H1 (cell line): ENCODE measurements around the gene MAGI3. TPM values are rescaled to one million over a fixed set of nuclear protein-coding genes. Genes with fewer than 3 reads are reported as not detected.

Experiments
- CTCF ChIA-PET: fragments of 300-600 bp; sonication (Branson Sonifier 250); formaldehyde crosslinking; loops from one replicate; lab custom pipeline; 2021; ENCODE audit not compliant: partially characterized antibody; lab: Charles Lee
- POLR2A ChIA-PET: fragments of 300-600 bp; sonication (Branson Sonifier 250); formaldehyde crosslinking; loops from one replicate; lab custom pipeline; 2021; ENCODE audit warnings: inconsistent platforms; ENCODE audit not compliant: partially characterized antibody; lab: Charles Lee
- DNase-seq, 2 experiments: peaks; one replicate each; pipeline versions ENCODE4 v3.0.0 to v3.0.0-alpha.2; 2010 to 2022; ENCODE audit warnings: low spot score in 2 of 2, low read depth in 1 of 2, mixed read lengths in 1 of 2
- FAIRE-seq: peaks from 2 replicates; lab custom pipeline; 2011; peaks lifted over from hg19 to GRCh38; lab: Jason Lieb, UNC
- H2AFZ ChIP-seq: 2 replicates; pipeline ENCODE4 v1.8.1; 2012; ENCODE audit warnings: low read length, inconsistent platforms
- H2AK5ac ChIP-seq: 2 replicates; pipeline ENCODE4 v1.6.1; 2013; ENCODE audit warnings: low read depth, low read length
- H2BK120ac ChIP-seq: replicated peaks from 2 replicates; pipeline ENCODE3; 2013; ENCODE audit warnings: low read depth, low read length, inconsistent platforms
- H2BK12ac ChIP-seq: 2 replicates; pipeline ENCODE4 v1.6.1; 2013; ENCODE audit warnings: low read depth, low read length
- H2BK15ac ChIP-seq: 2 replicates; pipeline ENCODE4 v1.6.1; 2013; ENCODE audit warnings: low read length
- H2BK20ac ChIP-seq: 2 replicates; pipeline ENCODE4 v1.6.1; 2013; ENCODE audit warnings: low read length
- H2BK5ac ChIP-seq: 2 replicates; pipeline ENCODE4 v1.6.1; 2013; ENCODE audit warnings: low read depth, low read length
- H3K14ac ChIP-seq: 2 replicates; pipeline ENCODE4 v1.6.1; 2013; ENCODE audit warnings: inconsistent platforms; ENCODE audit not compliant: insufficient read length
- H3K18ac ChIP-seq: 2 replicates; pipeline ENCODE4 v1.6.1; 2013; ENCODE audit warnings: low read length; ENCODE audit errors: extremely low read depth
- H3K23ac ChIP-seq: 2 replicates; pipeline ENCODE4 v1.6.1; 2013; ENCODE audit warnings: inconsistent platforms; ENCODE audit not compliant: insufficient read length
- H3K23me2 ChIP-seq: 2 replicates; pipeline ENCODE4 v1.6.1; 2013; ENCODE audit warnings: low read depth, low read length
- H3K27ac ChIP-seq: 2 replicates; pipeline ENCODE4 v1.6.1; 2011; ENCODE audit warnings: low read depth, low read length, inconsistent platforms
- H3K27me3 ChIP-seq, 4 experiments: replicated peaks in 1 of 4; 1 replicate in 1 of 4; 2 replicates in 3 of 4; pipeline versions ENCODE4 v1.6.1 to v1.8.1; 2011 to 2013; ENCODE audit warnings: low read length in 3 of 4, mild to moderate bottlenecking in 3 of 4, inconsistent platforms in 2 of 4, mixed read lengths in 2 of 4, moderate library complexity in 1 of 4; ENCODE audit not compliant: control insufficient read depth in 3 of 4, insufficient read depth in 3 of 4; ENCODE audit errors: extremely low read depth in 1 of 4
- H3K36me3 ChIP-seq, 4 experiments: 2 replicates each; pipeline versions ENCODE4 v1.6.1 to v1.8.1; 2011 to 2013; ENCODE audit warnings: mild to moderate bottlenecking in 4 of 4, low read length in 3 of 4, moderate library complexity in 2 of 4, control low read depth in 1 of 4, inconsistent platforms in 1 of 4; ENCODE audit not compliant: insufficient read depth in 4 of 4, control insufficient read depth in 2 of 4
- H3K4ac ChIP-seq: replicated peaks from 2 replicates; pipeline ENCODE3; 2013; ENCODE audit warnings: low read length, low read depth, mixed read lengths, inconsistent platforms; ENCODE audit not compliant: insufficient read length
- H3K4me1 ChIP-seq, 4 experiments: replicated peaks in 1 of 4; 1 replicate in 1 of 4; 2 replicates in 3 of 4; pipeline versions ENCODE4 v1.6.1 to v1.8.1; 2011 to 2013; ENCODE audit warnings: low read length in 3 of 4, inconsistent platforms in 2 of 4, mixed read lengths in 1 of 4; ENCODE audit not compliant: insufficient read depth in 4 of 4, control insufficient read depth in 3 of 4
- H3K4me2 ChIP-seq, 2 experiments: 2 replicates each; pipeline versions ENCODE4 v1.6.1 to v1.8.1; 2011 to 2013; ENCODE audit warnings: low read depth in 2 of 2, low read length in 2 of 2, control low read depth in 1 of 2, inconsistent platforms in 1 of 2, mild to moderate bottlenecking in 1 of 2; ENCODE audit not compliant: insufficient read depth in 1 of 2
- H3K4me3 ChIP-seq, 4 experiments: fragments of 200-600, 300-600 bp in 1 of 4; sonication (generic), shearing (Covaris generic), sonication (Bioruptor Twin) in 1 of 4; 2 replicates each; pipeline versions ENCODE4 v1.5.1 to v1.8.1; 2011 to 2016; ENCODE audit warnings: low read length in 4 of 4, low read depth in 3 of 4, control low read depth in 2 of 4, inconsistent platforms in 2 of 4, mild to moderate bottlenecking in 2 of 4, mixed read lengths in 1 of 4, moderate library complexity in 1 of 4; ENCODE audit not compliant: insufficient read depth in 2 of 4; ENCODE audit errors: extremely low read depth in 1 of 4
- H3K56ac ChIP-seq: replicated peaks from 2 replicates; pipeline ENCODE3; 2013; ENCODE audit warnings: low read depth, mild to moderate bottlenecking, mixed read lengths, low read length, inconsistent platforms; ENCODE audit not compliant: insufficient read length
- H3K79me1 ChIP-seq: 2 replicates; pipeline ENCODE4 v1.6.1; 2013; ENCODE audit warnings: low read depth, low read length, control low read depth
- H3K79me2 ChIP-seq, 2 experiments: 2 replicates each; pipeline versions ENCODE4 v1.6.1 to v1.8.1; 2012 to 2013; ENCODE audit warnings: low read length in 2 of 2, mild to moderate bottlenecking in 2 of 2, inconsistent platforms in 1 of 2; ENCODE audit not compliant: insufficient read depth in 2 of 2, control insufficient read depth in 1 of 2
- H3K9ac ChIP-seq, 4 experiments: replicated peaks in 1 of 4; 1 replicate in 1 of 4; 2 replicates in 3 of 4; pipeline versions ENCODE4 v1.6.1 to v1.8.1; 2011 to 2013; ENCODE audit warnings: low read depth in 3 of 4, low read length in 3 of 4, control low read depth in 2 of 4, mild to moderate bottlenecking in 2 of 4, moderate library complexity in 2 of 4, inconsistent platforms in 1 of 4; ENCODE audit errors: extremely low read depth in 1 of 4
- H3K9me3 ChIP-seq, 2 experiments: 2 replicates each; pipeline versions ENCODE4 v1.6.1 to v1.8.1; 2012 to 2013; ENCODE audit warnings: mild to moderate bottlenecking in 2 of 2, moderate library complexity in 2 of 2, control low read depth in 1 of 2, inconsistent platforms in 1 of 2, low read depth in 1 of 2, low read length in 1 of 2, mixed read lengths in 1 of 2; ENCODE audit not compliant: insufficient read depth in 2 of 2
- H4K20me1 ChIP-seq, 2 experiments: replicated peaks in 1 of 2; 2 replicates each; pipeline versions ENCODE3 to v1.8.1; 2011 to 2013; ENCODE audit warnings: inconsistent platforms in 2 of 2, low read length in 2 of 2, mild to moderate bottlenecking in 1 of 2; ENCODE audit not compliant: insufficient read depth in 2 of 2, control insufficient read depth in 1 of 2
- H4K5ac ChIP-seq: 2 replicates; pipeline ENCODE4 v1.6.1; 2013; ENCODE audit warnings: low read length, low read depth, mixed read lengths, inconsistent platforms; ENCODE audit not compliant: insufficient read length
- H4K8ac ChIP-seq: 2 replicates; pipeline ENCODE4 v1.8.0; 2013; ENCODE audit warnings: mild to moderate bottlenecking, moderate library complexity, low read length, inconsistent platforms; ENCODE audit not compliant: insufficient read depth; ENCODE audit errors: extremely low read depth
- H4K91ac ChIP-seq: replicated peaks from 2 replicates; pipeline ENCODE3; 2013; ENCODE audit warnings: low read length, mixed read lengths, inconsistent platforms; ENCODE audit not compliant: insufficient read length
- ASH2L ChIP-seq: fragments of 200-600, 300-600 bp; sonication (generic); IDR thresholded peaks from one replicate; pipeline ENCODE4 v1.7.1; 2017; ENCODE audit warnings: low read length
- BACH1 ChIP-seq: IDR thresholded peaks from 2 replicates; pipeline ENCODE4 v1.6.1; 2012; ENCODE audit warnings: low read length, improper control_type of control experiment
- JUN ChIP-seq: IDR thresholded peaks from 2 replicates; pipeline ENCODE4 v1.6.1; 2011; ENCODE audit warnings: low read depth, mild to moderate bottlenecking, improper control_type of control experiment, low read length
- JUND ChIP-seq: IDR thresholded peaks from 2 replicates; pipeline ENCODE4 v1.6.1; 2011; ENCODE audit warnings: mild to moderate bottlenecking, improper control_type of control experiment, low read length
- POLR2A ChIP-seq, 2 experiments: IDR thresholded peaks; 1 replicate in 1 of 2; 2 replicates in 1 of 2; pipeline ENCODE4 v1.6.1; 2011; ENCODE audit warnings: low read depth in 2 of 2, low read length in 2 of 2, mild to moderate bottlenecking in 2 of 2; ENCODE audit errors: control extremely low read depth in 1 of 2
- RAD21 ChIP-seq, 2 experiments: IDR thresholded peaks in 1 of 2; conservative IDR thresholded peaks in 1 of 2; 2 replicates each; pipeline ENCODE4 v1.6.1; 2011; ENCODE audit warnings: low read depth in 2 of 2, low read length in 2 of 2, improper control_type of control experiment in 1 of 2, inconsistent platforms in 1 of 2, mild to moderate bottlenecking in 1 of 2, moderate library complexity in 1 of 2
- RNF2 ChIP-seq: fragments of 200-900, 300-1000 bp; sonication (generic); IDR thresholded peaks from 2 replicates; pipeline ENCODE4 v1.7.1; 2016; ENCODE audit warnings: borderline replicate concordance, low read depth, mild to moderate bottlenecking, antibody characterized with exemption, low read length; ENCODE audit not compliant: poor library complexity, severe bottlenecking; ENCODE audit errors: missing control alignments
- SIN3A ChIP-seq, 2 experiments: IDR thresholded peaks in 1 of 2; conservative IDR thresholded peaks in 1 of 2; 2 replicates each; pipeline ENCODE4 v1.6.1; 2011 to 2012; ENCODE audit warnings: low read length in 2 of 2, improper control_type of control experiment in 1 of 2, low read depth in 1 of 2, mild to moderate bottlenecking in 1 of 2
- SIX5 ChIP-seq: IDR thresholded peaks from 2 replicates; pipeline ENCODE4 v1.6.1; 2011; ENCODE audit warnings: mild to moderate bottlenecking, low read depth, low read length
- SP1 ChIP-seq: IDR thresholded peaks from 2 replicates; pipeline ENCODE4 v1.6.1; 2011; ENCODE audit warnings: low read depth, low read length
- SP4 ChIP-seq: IDR thresholded peaks from 2 replicates; pipeline ENCODE4 v1.6.1; 2012; ENCODE audit warnings: low read length, inconsistent platforms
- TCF12 ChIP-seq: IDR thresholded peaks from 2 replicates; pipeline ENCODE4 v1.6.1; 2011; ENCODE audit warnings: low read depth, mild to moderate bottlenecking, low read length
- YY1 ChIP-seq: IDR thresholded peaks from 2 replicates; pipeline ENCODE4 v1.6.1; 2011; ENCODE audit warnings: low read depth, mild to moderate bottlenecking, low read length
- WGBS, 2 experiments: shearing (Covaris generic) in 1 of 2; methylation state at CpG; one replicate each; pipeline versions ENCODE4 v1.1.6 to v1.1.7; 2013 to 2015; ENCODE audit warnings: low lambda C conversion rate in 2 of 2, mixed read lengths in 2 of 2, inconsistent platforms in 1 of 2, low coverage in 1 of 2, missing lambda C conversion rate in 1 of 2; ENCODE audit not compliant: insufficient replicate concordance in 2 of 2, insufficient coverage in 1 of 2, insufficient read length in 1 of 2; ENCODE audit errors: extremely low coverage in 1 of 2, missing lambda C conversion rate in 1 of 2; 5-methylcytosine and 5-hydroxymethylcytosine counted together
- polyA plus RNA-seq, 7 experiments: library from polyadenylated mRNA; depleted of rRNA in 3 of 7; stranded (reverse) in 5 of 7; unstranded in 2 of 7; fragments of >200 nt in 5 of 7; fragments of 200-250 nt in 2 of 7; gene quantifications; 1 replicate in 5 of 7; 2 replicates in 1 of 7; 4 replicates in 1 of 7; pipeline versions ENCODE4 v1.2.1 to v1.2.3, GENCODE V29; 2011 to 2013; ENCODE audit warnings: missing spikeins in 2 of 7, mixed read lengths in 2 of 7
- total RNA-seq: library from RNA; stranded (reverse); fragmentation: NEBNext Ultra II Directional; extraction: Animal tissue kit (Norgen Biotek cat#: 25700); gene quantifications from 2 replicates; pipeline ENCODE4 v1.2.1, GENCODE V29; 2021

MAGI3 gene
- total and polyA plus RNA-seq, 2 of the 8 experiments (the other 6 are each of a cell fraction or from before 2014, with no cell fraction given) = 2.3 to 7.8 TPM

DNA sequence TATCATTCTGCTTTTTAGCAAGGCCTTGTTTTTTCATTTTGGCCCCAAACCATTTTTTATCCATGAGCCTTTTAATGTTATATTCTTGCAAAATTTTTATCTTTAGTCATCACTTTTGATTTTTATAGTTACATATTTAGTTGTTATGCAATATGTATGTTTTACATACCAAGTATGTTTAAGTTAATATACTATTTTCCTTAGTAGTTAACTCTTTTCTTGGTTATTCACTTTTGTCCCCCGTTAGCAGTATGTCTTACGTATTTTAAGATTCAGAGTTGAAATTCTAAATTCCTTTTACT is 44.5 kb downstream of the MAGI3 start:
- no peak overlapping the region for H2BK20ac ChIP-seq
- no peak for DNase-seq
- no peak overlapping the region for H2AK5ac ChIP-seq
- TF ChIP-seq JUND = no peak
- TF ChIP-seq BACH1 = no peak
- no peak for TF ChIP-seq YY1
- no peak for TF ChIP-seq SIX5
- TF ChIP-seq ASH2L = no peak
- TF ChIP-seq SIN3A (conservative IDR thresholded peaks at IDR 0.05 in 1 of 2, IDR thresholded peaks at IDR 0.05 in 1 of 2; ENCODE audit: low read depth in 1 of 2, low read length in 2 of 2) = no peak
- no peak for TF ChIP-seq RNF2
- TF ChIP-seq RAD21 (IDR thresholded peaks at IDR 0.05 in 1 of 2, conservative IDR thresholded peaks at IDR 0.05 in 1 of 2; ENCODE audit: low read depth in 2 of 2, low read length in 2 of 2) = no peak
- TF ChIP-seq TCF12 = no peak
- TF ChIP-seq JUN = no peak
- no peak for TF ChIP-seq SP1
- no peak for TF ChIP-seq SP4
- no peak for TF ChIP-seq POLR2A (IDR thresholded peaks at IDR 0.05; ENCODE audit: control extremely low read depth in 1 of 2, low read depth in 2 of 2, low read length in 2 of 2)
- TF ChIP-seq, all 59 proteins: peak for 0
- Histone ChIP-seq H3K79me2 (no peaks in the 10 kb centered on the region), H3K23ac (no peak overlapping the region), H4K91ac (no peak overlapping the region), H4K20me1 (no peaks in the 10 kb centered on the region), H2BK15ac (no peak overlapping the region), H3K9me3 (no peaks in the 10 kb centered on the region), H3K56ac (no peak overlapping the region), H3K9ac (no peak overlapping the region), H3K23me2 (no peaks in the 10 kb centered on the region), H3K4me3 (no peak overlapping the region), H3K4me1 (peaks cover 0 to 6% (median 0%) of the 10 kb centered on the region in 4 experiments; a peak in 1 of 7 replicates), H2BK120ac (no peak overlapping the region), H4K5ac (no peak overlapping the region), H2AFZ (no peak overlapping the region), H3K14ac (no peak overlapping the region), H3K4me2 (no peak overlapping the region), H3K36me3 (no peaks in the 10 kb centered on the region), H3K27ac (no peak overlapping the region), H3K18ac (no peak overlapping the region), H2BK12ac (no peak overlapping the region), H3K27me3 (no peaks in the 10 kb centered on the region), H4K8ac (no peak overlapping the region), H3K79me1 (no peaks in the 10 kb centered on the region), H2BK5ac (no peak overlapping the region), H3K4ac (no peak overlapping the region)
- 91% methylated on average over 2 of the region's 2 CpGs; no CpG with 5 or more reads in 1 of the 2 experiments for WGBS, 2 experiments
- ChIA-PET CTCF (no interaction called here), POLR2A (interaction anchor here (0.7 kb wide), 1 partner anchor 92 kb away, joined by 3 read pairs; no protein-coding TSS in a partner anchor)
- no peak for FAIRE-seq
